RWPE1 (cell line): ENCODE results near the gene SPC24.
"Not testable (repeated sequence)": the region's sequence is repeated elsewhere in the genome, so short reads cannot be mapped to it uniquely, and the experiment has no call there.

Experiments used
- CTCF ChIA-PET: fragments of 350-600 bp; sonication (Branson Sonifier 250); formaldehyde crosslinking; extraction: SDS; loops from one replicate; lab custom pipeline; 2021; lab: Yijun Ruan, JAX
- POLR2A ChIA-PET: fragments of 400-600 bp; formaldehyde crosslinking; extraction: SDS; loops from one replicate; lab custom pipeline; 2020; ENCODE audit warnings: antibody characterized with exemption; ENCODE audit not compliant: low non-redundant PET; lab: Yijun Ruan, JAX
- DNase-seq: peaks from one replicate; pipeline ENCODE4 v3.0.0; 2012; ENCODE audit warnings: low spot score
- H3K27ac ChIP-seq: fragments of 450-650 bp; 2 replicates; pipeline ENCODE4 v1.5.1; 2017
- CTCF ChIP-seq: fragments of 450-650 bp; conservative IDR thresholded peaks from 2 replicates; pipeline ENCODE4 v1.5.1; 2017; ENCODE audit warnings: low read depth, mild to moderate bottlenecking

SPC24 gene

GRCh38 chr19:11111117-11111770, 44.3 kb downstream of the SPC24 start:
- CTCF ChIA-PET, result interaction anchor here (0.6 kb wide), 1 partner anchor 25 kb away, joined by 4 read pairs; no protein-coding TSS in a partner anchor
- TF ChIP-seq CTCF, result no peak
- no peak for DNase-seq
- peak overlapping the region; percentile 80 for H3K27ac ChIP-seq
- POLR2A ChIA-PET, result interaction anchor here (0.6 kb wide), 1 partner anchor 76 kb away, joined by 4 read pairs; no protein-coding TSS in a partner anchor

GRCh38 chr19:11108746-11109145, 46.8 kb downstream of the SPC24 start:
- peak overlapping the region; percentile 80 for H3K27ac ChIP-seq
- no peak for TF ChIP-seq CTCF
- ChIA-PET CTCF (no interaction called here), POLR2A (interaction anchor here (0.7 kb wide), 1 partner anchor 14 kb away, joined by 10 read pairs; no protein-coding TSS in a partner anchor)
- DNase-seq, result no peak

- POLR2A ChIA-PET, result no interaction called here
- CTCF ChIA-PET, result no interaction called here
- peak overlapping the region; percentile 80 for H3K27ac ChIP-seq
- no peak for TF ChIP-seq CTCF
- no peak for DNase-seq
These were observed 49.1 kb downstream of the SPC24 start for GRCh38 chr19:11106477-11106876.

GRCh38 chr19:11105014-11105636, 50.5 kb downstream of the SPC24 start:
- no peak for TF ChIP-seq CTCF
- peak overlapping the region; percentile 80 for H3K27ac ChIP-seq

GRCh38 chr19:11103667-11104066, 51.9 kb downstream of the SPC24 start:
- CTCF ChIA-PET, DNase-seq, POLR2A ChIA-PET: not testable (repeated sequence)
- peak overlapping the region; percentile 80 for H3K27ac ChIP-seq

More at GRCh38 chr19:11105014-11105636, 50.5 kb downstream of the SPC24 start:
- ChIA-PET POLR2A (no interaction called here), CTCF (no interaction called here)
- no peak for DNase-seq

- TF ChIP-seq CTCF, result no peak
- POLR2A ChIA-PET, result no interaction called here
- H3K27ac ChIP-seq, result peak overlapping the region; percentile 80
- CTCF ChIA-PET, result no interaction called here
- DNase-seq, result no peak
These were observed 52.6 kb downstream of the SPC24 start for GRCh38 chr19:11102944-11103343.

- CTCF ChIA-PET, result no interaction called here
- peak overlapping the region; percentile 80 for H3K27ac ChIP-seq
- POLR2A ChIA-PET, result no interaction called here
These were observed 54.5 kb downstream of the SPC24 start for GRCh38 chr19:11101057-11101456.

More at GRCh38 chr19:11101057-11101456, 54.5 kb downstream of the SPC24 start:
- no peak for DNase-seq
- no peak for TF ChIP-seq CTCF
